ENCODE results near the gene IFI30.
"Not testable (repeated sequence)": the region's sequence is repeated elsewhere in the genome, so short reads cannot be mapped to it uniquely, and the experiment has no call there.

IFI30 gene

GRCh38 chr19:18152817-18153555 is 20.6 kb upstream of the IFI30 start, which contains the start of gene PIK3R2:
Gene PIK3R2, plus strand, starts transcription at chr19:18153163. Its CDS starts 2,717 bp downstream, at chr19:18155880.
- peak; percentile 100 for DNase-seq

GRCh38 chr19:18153556-18154134 is 20.0 kb upstream of the IFI30 start:
- peak; percentile 65 for DNase-seq

GRCh38 chr19:18155095-18156087 is 18.2 kb upstream of the IFI30 start:
- no peak for DNase-seq

GRCh38 chr19:18156268-18156667 is 17.3 kb upstream of the IFI30 start:
- DNase-seq: no peak

GRCh38 chr19:18156841-18157464 is 16.7 kb upstream of the IFI30 start:
- DNase-seq: peak; percentile 98

GRCh38 chr19:18157465-18158063 is 16.0 kb upstream of the IFI30 start:
- DNase-seq: peak; percentile 55

GRCh38 chr19:18158467-18158866 is 15.1 kb upstream of the IFI30 start:
- DNase-seq: no peak

GRCh38 chr19:18159059-18159616 is 14.5 kb upstream of the IFI30 start:
- DNase-seq: not testable (repeated sequence)

- DNase-seq: no peak
Measured at GRCh38 chr19:18159810-18160209, 13.8 kb upstream of the IFI30 start.

GRCh38 chr19:18160493-18160970 is 13.1 kb upstream of the IFI30 start:
- peak; percentile 77 for DNase-seq

- peak; percentile 84 for DNase-seq
Measured at GRCh38 chr19:18160971-18161635, 12.5 kb upstream of the IFI30 start.

GRCh38 chr19:18161636-18162002 is 12.0 kb upstream of the IFI30 start:
- DNase-seq: no peak

- no peak for DNase-seq
Measured at GRCh38 chr19:18164072-18164471, 9.5 kb upstream of the IFI30 start.

- no peak for DNase-seq
Measured at GRCh38 chr19:18165794-18166544, 7.6 kb upstream of the IFI30 start.

GRCh38 chr19:18167011-18167410 is 6.6 kb upstream of the IFI30 start:
- no peak for DNase-seq

GRCh38 chr19:18167975-18168645 is 5.5 kb upstream of the IFI30 start:
- peak; percentile 82 for DNase-seq

GRCh38 chr19:18168673-18169381 is 4.8 kb upstream of the IFI30 start:
- no peak for DNase-seq

GRCh38 chr19:18170714-18171255 is 2.8 kb upstream of the IFI30 start:
- no peak for DNase-seq
